ENCODE data around the gene CXCR2. TPM values are rescaled to one million over a fixed set of nuclear protein-coding genes. Genes with fewer than 3 reads are reported as not detected.
"Not testable (repeated sequence)": the region's sequence is repeated elsewhere in the genome, so short reads cannot be mapped to it uniquely, and the experiment has no call there.

CXCR2 gene
- total RNA-seq, 1 donor from 2014 or later, result 0.07 TPM

- intact Hi-C loops (cut with micrococcal nuclease), result no loop called here
- no peak overlapping the region for H3K27ac Mint-ChIP-seq
- no peaks in the 10 kb centered on the region for H3K9me3 Mint-ChIP-seq
- H3K4me3 Mint-ChIP-seq, result no peak overlapping the region
- DNase-seq, result no peak
- peaks cover 5% of the 10 kb centered on the region for H3K4me1 Mint-ChIP-seq
- H3K27me3 Mint-ChIP-seq, result peaks cover 27% of the 10 kb centered on the region
- H3K36me3 Mint-ChIP-seq (ENCODE audit: low read depth), result no peaks in the 10 kb centered on the region
Measured at GRCh38 chr2:218149848-218150440, 24.1 kb downstream of the CXCR2 start.

GRCh38 chr2:218152172-218152571, 26.3 kb downstream of the CXCR2 start:
- no peaks in the 10 kb centered on the region for H3K9me3 Mint-ChIP-seq
- peaks cover 29% of the 10 kb centered on the region for H3K27me3 Mint-ChIP-seq
- no peak for DNase-seq
- no peak overlapping the region for H3K4me3 Mint-ChIP-seq
- H3K4me1 Mint-ChIP-seq, result peaks cover 5% of the 10 kb centered on the region
- no peaks in the 10 kb centered on the region for H3K36me3 Mint-ChIP-seq (ENCODE audit: low read depth)
- H3K27ac Mint-ChIP-seq, result no peak overlapping the region
- intact Hi-C loops (cut with micrococcal nuclease), result no loop called here

GRCh38 chr2:218152777-218153176, 26.9 kb downstream of the CXCR2 start:
- intact Hi-C loops (cut with micrococcal nuclease), result no loop called here
- H3K27me3 Mint-ChIP-seq, result peaks cover 31% of the 10 kb centered on the region
- H3K4me1 Mint-ChIP-seq, result peaks cover 5% of the 10 kb centered on the region
- no peaks in the 10 kb centered on the region for H3K9me3 Mint-ChIP-seq
- no peaks in the 10 kb centered on the region for H3K36me3 Mint-ChIP-seq (ENCODE audit: low read depth)
- no peak for DNase-seq
- no peak overlapping the region for H3K4me3 Mint-ChIP-seq
- H3K27ac Mint-ChIP-seq, result no peak overlapping the region

GRCh38 chr2:218155953-218156479, 30.2 kb downstream of the CXCR2 start:
- Mint-ChIP-seq H3K9me3 (no peaks in the 10 kb centered on the region), H3K36me3 (ENCODE audit: low read depth) (no peaks in the 10 kb centered on the region)

GRCh38 chr2:218161644-218162043, 35.8 kb downstream of the CXCR2 start:
- no peak overlapping the region for H3K4me3 Mint-ChIP-seq
- no peaks in the 10 kb centered on the region for H3K9me3 Mint-ChIP-seq
- peaks cover 3% of the 10 kb centered on the region for H3K4me1 Mint-ChIP-seq
- peaks cover 43% of the 10 kb centered on the region for H3K27me3 Mint-ChIP-seq
- H3K27ac Mint-ChIP-seq, result no peak overlapping the region
- no peak for DNase-seq
- no peaks in the 10 kb centered on the region for H3K36me3 Mint-ChIP-seq (ENCODE audit: low read depth)
- intact Hi-C loops (cut with micrococcal nuclease), result no loop called here

More at GRCh38 chr2:218155953-218156479, 30.2 kb downstream of the CXCR2 start:
- H3K27ac Mint-ChIP-seq, result no peak overlapping the region
- H3K4me3 Mint-ChIP-seq, result no peak overlapping the region
- peaks cover 31% of the 10 kb centered on the region for H3K27me3 Mint-ChIP-seq
- no peak for DNase-seq
- intact Hi-C loops (cut with micrococcal nuclease), result no loop called here
- H3K4me1 Mint-ChIP-seq, result no peaks in the 10 kb centered on the region

GRCh38 chr2:218162814-218163213, 37.0 kb downstream of the CXCR2 start:
- peaks cover 41% of the 10 kb centered on the region for H3K27me3 Mint-ChIP-seq
- H3K36me3 Mint-ChIP-seq (ENCODE audit: low read depth), result no peaks in the 10 kb centered on the region
- H3K4me1 Mint-ChIP-seq, result peaks cover 13% of the 10 kb centered on the region
- no peaks in the 10 kb centered on the region for H3K9me3 Mint-ChIP-seq
- no peak overlapping the region for H3K4me3 Mint-ChIP-seq
- intact Hi-C loops (cut with micrococcal nuclease), result no loop called here
- H3K27ac Mint-ChIP-seq, result no peak overlapping the region
- DNase-seq, result no peak

GRCh38 chr2:218166791-218167190, 41.0 kb downstream of the CXCR2 start, which contains the start of gene CXCR1:
CXCR1 (minus strand) TSS chr2:218166962; CDS start chr2:218165211, 1,751 bp downstream.
- DNase-seq, result peak; percentile 78
- peaks cover 41% of the 10 kb centered on the region for H3K27me3 Mint-ChIP-seq
- no peaks in the 10 kb centered on the region for H3K36me3 Mint-ChIP-seq (ENCODE audit: low read depth)
- intact Hi-C loops (cut with micrococcal nuclease), result no loop called here
- H3K27ac Mint-ChIP-seq, result peak within 1 kb of the TSS; percentile 5
- H3K4me3 Mint-ChIP-seq, result peak within 1 kb of the TSS; percentile 45
- H3K4me1 Mint-ChIP-seq, result peaks cover 27% of the 10 kb centered on the region
- H3K9me3 Mint-ChIP-seq, result no peaks in the 10 kb centered on the region

GRCh38 chr2:218168016-218168415, 42.2 kb downstream of the CXCR2 start:
- Mint-ChIP-seq H3K27ac (no peak overlapping the region), H3K4me1 (peaks cover 27% of the 10 kb centered on the region), H3K27me3 (peaks cover 35% of the 10 kb centered on the region), H3K4me3 (no peak overlapping the region), H3K36me3 (ENCODE audit: low read depth) (no peaks in the 10 kb centered on the region), H3K9me3 (no peaks in the 10 kb centered on the region)
- intact Hi-C loops (cut with micrococcal nuclease), result no loop called here
- no peak for DNase-seq

GRCh38 chr2:218168635-218169462, 43.0 kb downstream of the CXCR2 start:
- intact Hi-C loops (cut with micrococcal nuclease), result no loop called here
- H3K4me3 Mint-ChIP-seq, result no peak overlapping the region
- no peak overlapping the region for H3K27ac Mint-ChIP-seq
- H3K4me1 Mint-ChIP-seq, result peaks cover 27% of the 10 kb centered on the region
- peak; percentile 88 for DNase-seq
- no peaks in the 10 kb centered on the region for H3K9me3 Mint-ChIP-seq
- no peaks in the 10 kb centered on the region for H3K36me3 Mint-ChIP-seq (ENCODE audit: low read depth)
- peaks cover 34% of the 10 kb centered on the region for H3K27me3 Mint-ChIP-seq

GRCh38 chr2:218169757-218170546, 44.1 kb downstream of the CXCR2 start:
- H3K36me3 Mint-ChIP-seq (ENCODE audit: low read depth), result no peaks in the 10 kb centered on the region
- intact Hi-C loops (cut with micrococcal nuclease), result no loop called here
- peaks cover 27% of the 10 kb centered on the region for H3K27me3 Mint-ChIP-seq
- no peak overlapping the region for H3K4me3 Mint-ChIP-seq
- no peak overlapping the region for H3K27ac Mint-ChIP-seq
- H3K4me1 Mint-ChIP-seq, result peaks cover 27% of the 10 kb centered on the region
- H3K9me3 Mint-ChIP-seq, result no peaks in the 10 kb centered on the region
- DNase-seq, result no peak

GRCh38 chr2:218171744-218172143, 45.9 kb downstream of the CXCR2 start:
- peaks cover 23% of the 10 kb centered on the region for H3K4me1 Mint-ChIP-seq
- DNase-seq; H3K36me3 Mint-ChIP-seq (ENCODE audit: low read depth); H3K9me3 Mint-ChIP-seq; intact Hi-C loops (cut with micrococcal nuclease); H3K27ac Mint-ChIP-seq; H3K4me3 Mint-ChIP-seq: not testable (repeated sequence)
- peaks cover 20% of the 10 kb centered on the region for H3K27me3 Mint-ChIP-seq

- intact Hi-C loops (cut with micrococcal nuclease), result no loop called here
- H3K36me3 Mint-ChIP-seq (ENCODE audit: low read depth), result no peaks in the 10 kb centered on the region
- H3K4me3 Mint-ChIP-seq, result no peak overlapping the region
- H3K9me3 Mint-ChIP-seq, result no peaks in the 10 kb centered on the region
- peaks cover 20% of the 10 kb centered on the region for H3K27me3 Mint-ChIP-seq
- no peak overlapping the region for H3K27ac Mint-ChIP-seq
- no peak for DNase-seq
- peaks cover 13% of the 10 kb centered on the region for H3K4me1 Mint-ChIP-seq
Measured at GRCh38 chr2:218172845-218173244, 47.0 kb downstream of the CXCR2 start.

GRCh38 chr2:218179782-218180181, 54.0 kb downstream of the CXCR2 start:
- Mint-ChIP-seq H3K4me3 (no peak overlapping the region), H3K9me3 (no peaks in the 10 kb centered on the region), H3K27me3 (peaks cover 24% of the 10 kb centered on the region), H3K36me3 (ENCODE audit: low read depth) (no peaks in the 10 kb centered on the region), H3K27ac (no peak overlapping the region), H3K4me1 (no peaks in the 10 kb centered on the region)
- DNase-seq, result no peak
- intact Hi-C loops (cut with micrococcal nuclease), result no loop called here
